Measurements from ENCODE around the gene DOCK7.
"Not testable (repeated sequence)": the region's sequence is repeated elsewhere in the genome, so short reads cannot be mapped to it uniquely, and the experiment has no call there.

DOCK7 gene

GRCh38 chr1:62601457-62601856 is 86.7 kb downstream of the DOCK7 start:
- DNase-seq = no peak

- DNase-seq = no peak
Measured at GRCh38 chr1:62599044-62599443, 89.1 kb downstream of the DOCK7 start.

GRCh38 chr1:62597281-62597680 is 90.9 kb downstream of the DOCK7 start, which contains the start of gene ANGPTL3:
ANGPTL3 (plus strand) TSS chr1:62597520; CDS start chr1:62597567, 47 bp downstream.
- no peak for DNase-seq

GRCh38 chr1:62595647-62596046 is 92.5 kb downstream of the DOCK7 start:
- DNase-seq = no peak

- DNase-seq = no peak
Measured at GRCh38 chr1:62593825-62594394, 94.3 kb downstream of the DOCK7 start.

- DNase-seq = no peak
Measured at GRCh38 chr1:62590970-62591368, 97.2 kb downstream of the DOCK7 start.

GRCh38 chr1:62590255-62590969 is 97.8 kb downstream of the DOCK7 start:
- DNase-seq = no peak

GRCh38 chr1:62589321-62589720 is 98.9 kb downstream of the DOCK7 start:
- DNase-seq = no peak

GRCh38 chr1:62588000-62588399 is 100.2 kb downstream of the DOCK7 start:
- DNase-seq = no peak

- no peak for DNase-seq
Measured at GRCh38 chr1:62585469-62586155, 102.6 kb downstream of the DOCK7 start.

GRCh38 chr1:62573675-62574074 is 114.5 kb downstream of the DOCK7 start:
- no peak for DNase-seq

GRCh38 chr1:62572476-62572875 is 115.7 kb downstream of the DOCK7 start:
- DNase-seq = no peak

- not testable (repeated sequence) for DNase-seq
Measured at GRCh38 chr1:62571517-62571916, 116.7 kb downstream of the DOCK7 start.

GRCh38 chr1:62567926-62568325 is 120.3 kb downstream of the DOCK7 start:
- not testable (repeated sequence) for DNase-seq

GRCh38 chr1:62567182-62567581 is 121.0 kb downstream of the DOCK7 start:
- DNase-seq = not testable (repeated sequence)

GRCh38 chr1:62561306-62561705 is 126.9 kb downstream of the DOCK7 start:
- DNase-seq = no peak

GRCh38 chr1:62544570-62544969 is 143.6 kb downstream of the DOCK7 start:
- no peak for DNase-seq

GRCh38 chr1:62541048-62541447 is 147.1 kb downstream of the DOCK7 start:
- no peak for DNase-seq

GRCh38 chr1:62539028-62539447 is 149.1 kb downstream of the DOCK7 start:
- no peak for DNase-seq

- DNase-seq = no peak
Measured at GRCh38 chr1:62536865-62537264, 151.3 kb downstream of the DOCK7 start.

GRCh38 chr1:62530516-62531154 is 157.6 kb downstream of the DOCK7 start:
- no peak for DNase-seq

GRCh38 chr1:62529227-62529626 is 159.0 kb downstream of the DOCK7 start:
- no peak for DNase-seq

GRCh38 chr1:62528015-62528414 is 160.2 kb downstream of the DOCK7 start:
- DNase-seq = no peak
